ENCODE data around the gene CSNK2A3. TPM values are rescaled to one million over a fixed set of nuclear protein-coding genes. Genes with fewer than 3 reads are reported as not detected.

CSNK2A3 gene
- total RNA-seq, 1 donor from 2014 or later: 0.75 TPM

GRCh38 chr11:11346303-11346702, 6.7 kb downstream of the CSNK2A3 start:
- peaks cover 13% of the 10 kb centered on the region for H3K27me3 Mint-ChIP-seq
- H3K36me3 Mint-ChIP-seq: no peaks in the 10 kb centered on the region
- no peak overlapping the region for H3K27ac Mint-ChIP-seq
- H3K4me1 Mint-ChIP-seq (ENCODE audit: unreplicated experiment): peaks cover 32% of the 10 kb centered on the region
- no peaks in the 10 kb centered on the region for H3K9me3 Mint-ChIP-seq
- no peak overlapping the region for H3K4me3 Mint-ChIP-seq
- TF ChIP-seq CTCF (conservative IDR thresholded peaks at IDR 0.05): no peak
- DNase-seq (ENCODE audit: extremely low spot score, unreplicated experiment): no peak

GRCh38 chr11:11345099-11345498, 8.0 kb downstream of the CSNK2A3 start:
- Mint-ChIP-seq H3K27me3 (peaks cover 13% of the 10 kb centered on the region), H3K4me1 (ENCODE audit: unreplicated experiment) (peaks cover 21% of the 10 kb centered on the region), H3K9me3 (no peaks in the 10 kb centered on the region), H3K4me3 (no peak overlapping the region), H3K36me3 (no peaks in the 10 kb centered on the region), H3K27ac (no peak overlapping the region)
- no peak for TF ChIP-seq CTCF (conservative IDR thresholded peaks at IDR 0.05)
- no peak for DNase-seq (ENCODE audit: extremely low spot score, unreplicated experiment)

- no peak overlapping the region for H3K27ac Mint-ChIP-seq
- no peaks in the 10 kb centered on the region for H3K9me3 Mint-ChIP-seq
- DNase-seq (ENCODE audit: extremely low spot score, unreplicated experiment): no peak
- peaks cover 13% of the 10 kb centered on the region for H3K27me3 Mint-ChIP-seq
- peaks cover 11% of the 10 kb centered on the region for H3K4me1 Mint-ChIP-seq (ENCODE audit: unreplicated experiment)
- no peak for TF ChIP-seq CTCF (conservative IDR thresholded peaks at IDR 0.05)
- no peaks in the 10 kb centered on the region for H3K36me3 Mint-ChIP-seq
- H3K4me3 Mint-ChIP-seq: no peak overlapping the region
These were observed 9.0 kb downstream of the CSNK2A3 start for GRCh38 chr11:11344045-11344444.

GRCh38 chr11:11338304-11338703, 14.7 kb downstream of the CSNK2A3 start:
- H3K4me1 Mint-ChIP-seq (ENCODE audit: unreplicated experiment): peaks cover 22% of the 10 kb centered on the region
- no peak overlapping the region for H3K4me3 Mint-ChIP-seq
- no peak for DNase-seq (ENCODE audit: extremely low spot score, unreplicated experiment)
- peaks cover 8% of the 10 kb centered on the region for H3K36me3 Mint-ChIP-seq
- no peak for TF ChIP-seq CTCF (conservative IDR thresholded peaks at IDR 0.05)
- no peaks in the 10 kb centered on the region for H3K9me3 Mint-ChIP-seq
- no peak overlapping the region for H3K27ac Mint-ChIP-seq
- peaks cover 9% of the 10 kb centered on the region for H3K27me3 Mint-ChIP-seq

GRCh38 chr11:11336664-11337063, 16.4 kb downstream of the CSNK2A3 start:
- Mint-ChIP-seq H3K4me1 (ENCODE audit: unreplicated experiment) (peaks cover 22% of the 10 kb centered on the region), H3K36me3 (peaks cover 8% of the 10 kb centered on the region), H3K4me3 (no peak overlapping the region), H3K27me3 (peaks cover 9% of the 10 kb centered on the region), H3K27ac (no peak overlapping the region), H3K9me3 (no peaks in the 10 kb centered on the region)
- no peak for TF ChIP-seq CTCF (conservative IDR thresholded peaks at IDR 0.05)
- no peak for DNase-seq (ENCODE audit: extremely low spot score, unreplicated experiment)

GRCh38 chr11:11335043-11335442, 18.0 kb downstream of the CSNK2A3 start:
- no peak overlapping the region for H3K27ac Mint-ChIP-seq
- TF ChIP-seq CTCF (conservative IDR thresholded peaks at IDR 0.05): no peak
- H3K36me3 Mint-ChIP-seq: peaks cover 8% of the 10 kb centered on the region
- H3K9me3 Mint-ChIP-seq: no peaks in the 10 kb centered on the region
- peaks cover 9% of the 10 kb centered on the region for H3K27me3 Mint-ChIP-seq
- no peak overlapping the region for H3K4me3 Mint-ChIP-seq
- DNase-seq (ENCODE audit: extremely low spot score, unreplicated experiment): no peak
- peaks cover 22% of the 10 kb centered on the region for H3K4me1 Mint-ChIP-seq (ENCODE audit: unreplicated experiment)
